Adipocyte (in vitro differentiated cells): ENCODE data around the gene BPIFB1.

Source experiments
- DNase-seq: peaks from one replicate; pipeline ENCODE4 v3.0.0-alpha.2; 2015; ENCODE audit warnings: low read depth
- H3K27me3 ChIP-seq: replicated peaks from 2 replicates; pipeline ENCODE4 v1.7.0; 2013; ENCODE audit warnings: mild to moderate bottlenecking, low read length, moderate library complexity; ENCODE audit not compliant: control insufficient read depth, insufficient read depth
- H3K36me3 ChIP-seq: 2 replicates; pipeline ENCODE4 v1.7.0; 2013; ENCODE audit warnings: low read length, mild to moderate bottlenecking, moderate library complexity; ENCODE audit not compliant: control insufficient read depth, insufficient read depth, severe bottlenecking
- H3K4me1 ChIP-seq: 2 replicates; pipeline ENCODE4 v1.7.0; 2013; ENCODE audit warnings: mild to moderate bottlenecking, low read length, moderate library complexity; ENCODE audit not compliant: control insufficient read depth, insufficient read depth
- H3K4me3 ChIP-seq: 2 replicates; pipeline ENCODE4 v1.7.0; 2013; ENCODE audit warnings: mild to moderate bottlenecking, low read length, moderate library complexity
- H3K9ac ChIP-seq: 2 replicates; pipeline ENCODE4 v1.7.0; 2013; ENCODE audit warnings: mild to moderate bottlenecking, low read length, moderate library complexity
- H3K9me3 ChIP-seq: 2 replicates; pipeline ENCODE4 v1.7.0; 2013; ENCODE audit warnings: mild to moderate bottlenecking, low read length, moderate library complexity; ENCODE audit not compliant: control insufficient read depth

The BPIFB1 gene, protein sequence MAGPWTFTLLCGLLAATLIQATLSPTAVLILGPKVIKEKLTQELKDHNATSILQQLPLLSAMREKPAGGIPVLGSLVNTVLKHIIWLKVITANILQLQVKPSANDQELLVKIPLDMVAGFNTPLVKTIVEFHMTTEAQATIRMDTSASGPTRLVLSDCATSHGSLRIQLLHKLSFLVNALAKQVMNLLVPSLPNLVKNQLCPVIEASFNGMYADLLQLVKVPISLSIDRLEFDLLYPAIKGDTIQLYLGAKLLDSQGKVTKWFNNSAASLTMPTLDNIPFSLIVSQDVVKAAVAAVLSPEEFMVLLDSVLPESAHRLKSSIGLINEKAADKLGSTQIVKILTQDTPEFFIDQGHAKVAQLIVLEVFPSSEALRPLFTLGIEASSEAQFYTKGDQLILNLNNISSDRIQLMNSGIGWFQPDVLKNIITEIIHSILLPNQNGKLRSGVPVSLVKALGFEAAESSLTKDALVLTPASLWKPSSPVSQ

GRCh38 chr20:33282991-33283555, at the start of gene BPIFB1:
Gene BPIFB1, plus strand, starts transcription at chr20:33283214. Its CDS starts 2,860 bp downstream, at chr20:33286074.
- DNase-seq = no peak
- peaks cover 17% of the 10 kb centered on the region for H3K4me1 ChIP-seq
- H3K9me3 ChIP-seq = peaks cover 8% of the 10 kb centered on the region
- H3K9ac ChIP-seq = no peak within 1 kb of the TSS
- no peak within 1 kb of the TSS for H3K4me3 ChIP-seq
- H3K27me3 ChIP-seq = peaks cover 40% of the 10 kb centered on the region
- H3K36me3 ChIP-seq = no peaks in the 10 kb centered on the region

- Histone ChIP-seq H3K27me3 (peaks cover 74% of the 10 kb centered on the region), H3K36me3 (no peaks in the 10 kb centered on the region), H3K4me1 (no peaks in the 10 kb centered on the region), H3K4me3 (no peak overlapping the region), H3K9ac (no peak overlapping the region), H3K9me3 (no peaks in the 10 kb centered on the region)
- no peak for DNase-seq
These were observed 49.0 kb upstream of the BPIFB1 start for GRCh38 chr20:33234050-33234449.

- Histone ChIP-seq H3K4me3 (no peak within 1 kb of the TSS), H3K9ac (no peak within 1 kb of the TSS), H3K27me3 (peaks cover 81% of the 10 kb centered on the region), H3K36me3 (no peaks in the 10 kb centered on the region), H3K9me3 (no peaks in the 10 kb centered on the region), H3K4me1 (no peaks in the 10 kb centered on the region)
- no peak for DNase-seq
These were observed 47.3 kb upstream of the BPIFB1 start, which contains the start of gene BPIFA1 for GRCh38 chr20:33235696-33236095. Gene BPIFA1, plus strand, starts transcription at chr20:33235996. Its CDS starts 1,716 bp downstream, at chr20:33237712.

DNA sequence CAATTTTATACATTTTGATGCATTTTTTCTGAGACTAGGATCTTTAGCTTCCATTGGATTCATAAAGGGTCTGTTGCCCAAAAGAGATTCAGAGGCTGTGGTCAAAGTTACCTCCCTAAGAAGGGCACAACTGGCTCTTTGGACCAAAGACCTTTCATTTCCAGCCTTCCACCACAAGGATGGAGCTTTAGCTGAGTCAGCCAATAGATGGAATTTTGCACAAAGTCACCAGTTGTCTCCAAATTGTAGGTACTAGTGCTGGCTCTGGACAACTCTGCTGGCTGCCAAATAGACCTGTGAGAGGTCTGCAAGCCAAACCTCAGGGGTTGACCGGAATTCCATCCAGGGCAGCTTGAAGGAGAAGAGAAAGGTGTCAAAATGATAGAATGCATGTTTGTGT, 46.7 kb upstream of the BPIFB1 start:
- no peaks in the 10 kb centered on the region for H3K4me1 ChIP-seq
- no peaks in the 10 kb centered on the region for H3K9me3 ChIP-seq
- DNase-seq = no peak
- H3K36me3 ChIP-seq = no peaks in the 10 kb centered on the region
- no peak overlapping the region for H3K9ac ChIP-seq
- H3K27me3 ChIP-seq = peaks cover 79% of the 10 kb centered on the region
- no peak overlapping the region for H3K4me3 ChIP-seq

DNA sequence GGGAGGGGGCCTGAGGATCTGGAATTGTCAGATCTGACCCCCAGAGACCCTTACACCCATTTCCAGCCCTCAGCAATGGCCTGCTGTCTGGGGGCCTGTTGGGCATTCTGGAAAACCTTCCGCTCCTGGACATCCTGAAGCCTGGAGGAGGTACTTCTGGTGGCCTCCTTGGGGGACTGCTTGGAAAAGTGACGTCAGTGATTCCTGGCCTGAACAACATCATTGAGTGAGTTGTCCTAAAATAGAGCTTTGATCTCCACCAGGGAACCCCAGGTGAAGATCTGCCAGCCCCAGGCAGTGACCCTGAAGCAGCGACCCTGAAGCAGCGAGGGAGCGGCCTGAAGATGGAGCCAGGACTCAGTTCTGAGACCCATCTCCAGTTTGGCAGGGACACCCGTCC, 45.0 kb upstream of the BPIFB1 start:
- Histone ChIP-seq H3K36me3 (no peaks in the 10 kb centered on the region), H3K9ac (no peak overlapping the region), H3K27me3 (peaks cover 72% of the 10 kb centered on the region), H3K4me1 (no peaks in the 10 kb centered on the region), H3K4me3 (no peak overlapping the region), H3K9me3 (no peaks in the 10 kb centered on the region)
- DNase-seq = no peak

DNA sequence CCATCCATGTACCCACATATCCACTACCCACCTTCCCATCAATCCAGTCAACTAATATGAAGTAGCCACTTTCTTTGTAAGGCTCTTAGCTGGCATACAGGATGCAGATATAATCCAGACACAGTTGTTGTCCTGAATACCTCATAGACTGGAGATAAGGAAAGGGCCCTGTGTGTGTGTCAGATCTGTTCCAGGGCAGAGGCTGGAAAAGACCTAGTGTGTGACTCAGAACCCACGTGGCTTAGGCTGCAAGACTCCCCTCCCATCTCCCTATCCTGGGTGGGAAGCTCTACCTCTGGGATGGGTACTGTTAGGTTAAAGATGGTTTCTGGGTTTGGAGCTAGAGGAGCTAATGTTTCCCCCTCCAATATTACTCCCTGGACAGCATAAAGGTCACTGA, 43.6 kb upstream of the BPIFB1 start:
- Histone ChIP-seq H3K36me3 (no peaks in the 10 kb centered on the region), H3K9me3 (no peaks in the 10 kb centered on the region), H3K4me3 (no peak overlapping the region), H3K27me3 (peaks cover 72% of the 10 kb centered on the region), H3K9ac (no peak overlapping the region), H3K4me1 (no peaks in the 10 kb centered on the region)
- no peak for DNase-seq

DNA sequence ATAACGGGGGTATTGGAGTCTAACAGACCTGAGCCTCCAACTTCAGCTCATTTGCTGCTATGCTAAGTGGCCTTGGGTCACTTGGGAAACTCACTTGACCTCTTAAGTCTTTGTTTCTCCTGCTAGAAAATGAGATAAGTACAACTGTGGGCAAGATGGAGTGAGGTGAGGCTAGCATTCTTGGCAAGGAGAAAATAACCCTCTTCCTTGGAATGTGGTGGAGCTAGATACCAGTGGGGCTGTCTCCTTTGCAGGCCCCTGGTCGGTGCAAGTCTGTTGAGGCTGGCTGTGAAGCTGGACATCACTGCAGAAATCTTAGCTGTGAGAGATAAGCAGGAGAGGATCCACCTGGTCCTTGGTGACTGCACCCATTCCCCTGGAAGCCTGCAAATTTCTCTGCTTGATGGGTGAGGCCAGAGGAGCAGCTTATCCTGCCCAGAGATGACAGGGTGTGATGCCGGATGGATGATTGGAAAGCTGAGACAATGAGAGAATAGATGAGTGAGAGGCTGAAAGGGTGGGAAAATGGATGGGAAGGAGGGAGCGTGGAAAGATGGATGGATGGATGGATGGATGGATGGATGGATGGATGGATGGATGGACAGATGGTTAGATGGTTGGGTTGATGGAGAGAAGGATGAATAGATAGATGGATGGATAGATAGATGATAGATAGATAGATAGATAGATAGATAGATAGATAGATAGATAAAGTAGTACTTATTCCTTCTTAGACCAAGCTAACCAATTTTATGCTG, 42.9 kb upstream of the BPIFB1 start:
- no peaks in the 10 kb centered on the region for H3K36me3 ChIP-seq
- H3K9ac ChIP-seq = no peak overlapping the region
- no peaks in the 10 kb centered on the region for H3K9me3 ChIP-seq
- no peak overlapping the region for H3K4me3 ChIP-seq
- no peak for DNase-seq
- H3K27me3 ChIP-seq = peaks cover 67% of the 10 kb centered on the region
- no peaks in the 10 kb centered on the region for H3K4me1 ChIP-seq

- H3K9me3 ChIP-seq = no peaks in the 10 kb centered on the region
- H3K36me3 ChIP-seq = no peaks in the 10 kb centered on the region
- peaks cover 65% of the 10 kb centered on the region for H3K27me3 ChIP-seq
- H3K9ac ChIP-seq = no peak overlapping the region
- H3K4me1 ChIP-seq = no peaks in the 10 kb centered on the region
- DNase-seq = no peak
- H3K4me3 ChIP-seq = no peak overlapping the region
These were observed 42.1 kb upstream of the BPIFB1 start for GRCh38 chr20:33240923-33241322.

DNA sequence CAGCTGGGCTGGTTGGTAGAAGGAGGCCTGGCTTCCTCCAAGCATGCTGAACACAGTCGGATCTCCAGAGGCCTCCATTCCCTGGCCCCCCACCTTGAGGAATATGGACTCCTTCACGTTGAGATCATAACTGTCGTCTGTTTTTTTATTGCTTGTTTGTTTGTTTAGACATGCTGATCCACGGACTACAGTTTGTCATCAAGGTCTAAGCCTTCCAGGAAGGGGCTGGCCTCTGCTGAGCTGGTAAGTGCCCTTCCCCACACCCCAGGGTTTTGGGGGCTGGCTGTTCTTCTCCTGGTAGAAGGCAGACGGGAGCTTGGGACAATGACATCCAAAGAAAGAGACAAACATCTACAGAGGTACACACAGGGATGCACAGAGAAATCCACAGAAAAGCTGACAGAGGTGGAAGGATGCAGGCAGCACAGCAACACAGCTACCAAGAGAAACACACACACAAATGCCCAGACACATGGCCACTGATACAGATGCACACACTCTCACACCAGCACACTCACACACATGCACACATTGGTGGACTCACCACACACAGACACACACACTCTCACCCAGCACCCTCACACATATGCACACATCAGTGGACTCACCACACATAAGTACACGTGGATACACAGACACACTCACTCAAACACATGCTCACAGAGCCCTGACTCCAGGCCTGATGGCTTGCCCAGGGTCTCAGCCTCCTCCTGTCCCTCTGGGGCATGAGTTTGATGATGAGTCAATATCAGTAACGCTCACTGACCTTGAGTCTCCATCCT, 40.5 kb upstream of the BPIFB1 start:
- Histone ChIP-seq H3K4me1 (no peaks in the 10 kb centered on the region), H3K27me3 (peaks cover 51% of the 10 kb centered on the region), H3K9ac (no peak overlapping the region), H3K36me3 (no peaks in the 10 kb centered on the region), H3K4me3 (no peak overlapping the region), H3K9me3 (no peaks in the 10 kb centered on the region)
- no peak for DNase-seq

DNA sequence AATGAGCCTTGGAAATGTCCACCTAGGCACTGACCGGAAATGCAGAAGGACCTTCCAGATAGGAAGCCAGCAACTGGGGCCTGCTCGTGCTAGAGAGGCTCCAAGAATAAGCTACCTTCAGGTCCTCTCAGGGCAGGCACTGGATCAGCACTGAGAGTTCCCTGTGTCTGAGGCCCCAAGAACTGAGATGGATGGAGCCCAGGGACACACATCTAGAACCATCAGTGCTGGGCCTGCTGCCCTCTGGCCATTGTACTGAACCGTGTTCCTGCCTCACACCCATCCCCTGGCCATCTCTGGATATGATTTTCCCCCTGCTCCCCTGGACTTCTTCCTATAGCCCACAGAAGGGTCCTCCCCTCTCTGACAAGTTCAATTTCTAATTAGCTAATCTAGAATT, 36.9 kb upstream of the BPIFB1 start:
- no peak for DNase-seq
- Histone ChIP-seq H3K9me3 (no peaks in the 10 kb centered on the region), H3K4me3 (no peak overlapping the region), H3K9ac (no peak overlapping the region), H3K36me3 (no peaks in the 10 kb centered on the region), H3K27me3 (peaks cover 34% of the 10 kb centered on the region), H3K4me1 (peaks cover 4% of the 10 kb centered on the region)
